Adrenal gland (tissue), 12 donors: Measurements from ENCODE around the gene FXYD2. TPM values are rescaled to one million over a fixed set of nuclear protein-coding genes. Genes with fewer than 3 reads are reported as not detected.

Experiments
- DNase-seq, 7 donors: peaks; one replicate each; pipeline ENCODE4 v3.0.0-alpha.2; 2019 to 2020
- H3K27ac ChIP-seq, 5 donors: fragments of 200-600 bp; sonication (generic) in 4 of 5; 1 replicate in 3 of 5; 2 replicates in 2 of 5; pipeline versions ENCODE4 v1.5.1 to v1.8.0; 2016 to 2020; ENCODE audit warnings: mild to moderate bottlenecking in 1 of 5
- H3K27me3 ChIP-seq: fragments of 200-600 bp; 2 replicates; pipeline ENCODE4 v1.8.0; 2021
- H3K36me3 ChIP-seq, 2 donors: fragments of 200-600 bp; replicated peaks in 1 of 2; 1 replicate in 1 of 2; 2 replicates in 1 of 2; pipeline versions ENCODE4 v1.5.1 to v1.8.0; 2018 to 2022
- H3K4me1 ChIP-seq, 2 donors: fragments of 200-600 bp; replicated peaks in 1 of 2; 1 replicate in 1 of 2; 2 replicates in 1 of 2; pipeline versions ENCODE4 v1.5.1 to v1.8.0; 2018 to 2021
- H3K4me3 ChIP-seq, 4 donors: fragments of 200-600 bp; sonication (generic) in 3 of 4; one replicate each; pipeline ENCODE4 v1.5.1; 2016 to 2018
- H3K9me3 ChIP-seq, 3 donors: fragments of 200-600 bp; sonication (generic) in 1 of 3; replicated peaks in 1 of 3; 1 replicate in 2 of 3; 2 replicates in 1 of 3; pipeline versions ENCODE4 v1.5.1 to v1.8.0; 2016 to 2021
- CTCF ChIP-seq, 6 experiments: fragments of 450-650 bp in 4 of 6; fragments of 200-600 bp in 2 of 6; sonication (generic) in 1 of 6; IDR thresholded peaks; 1 replicate in 5 of 6; 2 replicates in 1 of 6; pipeline versions ENCODE4 v1.5.1 to v1.8.0; 2016 to 2021; ENCODE audit warnings: antibody characterized with exemption in 6 of 6, mild to moderate bottlenecking in 2 of 6, moderate library complexity in 1 of 6
- POLR2A ChIP-seq, 2 donors: fragments of 450-650 bp; IDR thresholded peaks; one replicate each; pipeline ENCODE4 v1.6.1; 2017; ENCODE audit warnings: antibody characterized with exemption in 2 of 2, mild to moderate bottlenecking in 2 of 2, moderate library complexity in 1 of 2
- WGBS, 4 donors: extraction: QIAGEN DNeasy Blood & Tissue Kit in 2 of 4; methylation state at CpG; one replicate each; pipeline versions ENCODE4 v1.1.5 to v1.1.7; 2013 to 2017; 5-methylcytosine and 5-hydroxymethylcytosine counted together
- intact Hi-C, 2 donors: fragments of 100-400 bp; cut with DNase I; formaldehyde crosslinking; loops; one replicate each; pipeline versions ENCODE4 v1.14.1 to v1.15.0; 2022 to 2023
- polyA plus RNA-seq, 3 donors: library from polyadenylated mRNA; stranded (reverse); fragments of 200-250 nt in 2 of 3; fragments of 350-450 nt in 1 of 3; fragmentation: Illumina TruSeq in 1 of 3; extraction: RNeasy Lipid Tissue Mini Kit (QIAGEN cat#74804) in 1 of 3; gene quantifications; one replicate each; pipeline ENCODE4 v1.2.3, GENCODE V29; 2013 to 2014
- total RNA-seq, 9 donors: library from RNA; depleted of rRNA in 4 of 9; stranded (reverse); fragments of >200 nt in 4 of 9; fragments of 120-200 nt in 1 of 9; fragmentation: NEBNext Ultra II Directional in 1 of 9; extraction: Animal tissue kit (Norgen Biotek cat#: 25700) in 1 of 9; gene quantifications; one replicate each; pipeline versions ENCODE4 v1.1.0 to v1.2.4, GENCODE V29; 2013 to 2023
- donor health status: healthy with polysubstance abuse.
- donor health status: Bipolar disorder and iron deficiency.
- donor health status: DM: yes; HTN: yes; CAD: no.
- donor health status: DM: no; HTN: no; CAD: no.
- donor health status: DM: no; HTN: no; CAD: no.
- donor health status: DM: yes; HTN: yes; CAD: no.

FXYD2 gene
- total and polyA plus RNA-seq, 12 donors = 0.27 to 11.3 (median 2.7) TPM; not detected in 2

- H3K27me3 ChIP-seq = no peaks in the 10 kb centered on the region
- WGBS, 4 donors = 64 to 75% (median 70%) methylated on average over 23 to 33 of the region's 33 CpGs
- peak; percentile 14 to 64 (median 38) for DNase-seq
- peak overlapping the region in 2 of 5 donors; percentile 32 to 82 for H3K27ac ChIP-seq
- TF ChIP-seq CTCF (IDR thresholded peaks at IDR 0.05) (peak; percentile 31 to 64 (median 55)), POLR2A (IDR thresholded peaks at IDR 0.05) (no peak)
- intact Hi-C loops = loop anchor here in 1 of 2 donors (5.0 kb wide), 1 partner anchor 125 kb away; no protein-coding TSS in a partner anchor
- no peak overlapping the region for H3K4me3 ChIP-seq
- H3K9me3 ChIP-seq = no peaks in the 10 kb centered on the region
- no peaks in the 10 kb centered on the region for H3K36me3 ChIP-seq
- H3K4me1 ChIP-seq = peaks cover 10 to 35% of the 10 kb centered on the region in 2 donors
Observed at GRCh38 chr11:117822074-117823033, 2.2 kb downstream of the FXYD2 start.

GRCh38 chr11:117821431-117821830, 3.1 kb downstream of the FXYD2 start:
- DNase-seq = no peak
- Histone ChIP-seq H3K27me3 (no peaks in the 10 kb centered on the region), H3K27ac (no peak overlapping the region), H3K9me3 (no peaks in the 10 kb centered on the region), H3K4me1 (peaks cover 20 to 44% of the 10 kb centered on the region in 2 donors), H3K36me3 (no peaks in the 10 kb centered on the region), H3K4me3 (no peak overlapping the region)
- TF ChIP-seq CTCF (IDR thresholded peaks at IDR 0.05) (no peak), POLR2A (IDR thresholded peaks at IDR 0.05) (no peak)
- 79 to 89% (median 83%) methylated on average over 7 to 12 of the region's 12 CpGs for WGBS, 4 donors
- intact Hi-C loops = loop anchor here in 1 of 2 donors (5.0 kb wide), 1 partner anchor 126 kb away; no protein-coding TSS in a partner anchor

GRCh38 chr11:117820516-117820915, 4.0 kb downstream of the FXYD2 start:
- Histone ChIP-seq H3K4me3 (no peak overlapping the region), H3K27me3 (no peaks in the 10 kb centered on the region), H3K36me3 (no peaks in the 10 kb centered on the region), H3K4me1 (peaks cover 26 to 51% of the 10 kb centered on the region in 2 donors), H3K9me3 (no peaks in the 10 kb centered on the region), H3K27ac (no peak overlapping the region)
- WGBS, 4 donors = 89 to 96% (median 92%) methylated on average over 9 to 10 of the region's 10 CpGs
- DNase-seq = no peak
- no peak for TF ChIP-seq CTCF (IDR thresholded peaks at IDR 0.05)
- TF ChIP-seq POLR2A (IDR thresholded peaks at IDR 0.05) = no peak
- intact Hi-C loops = loop anchor here in 1 of 2 donors (5.0 kb wide), 1 partner anchor 127 kb away; no protein-coding TSS in a partner anchor

- intact Hi-C loops = loop anchor here in 1 of 2 donors (5.0 kb wide), 1 partner anchor 127 kb away; no protein-coding TSS in a partner anchor
- no peaks in the 10 kb centered on the region for H3K27me3 ChIP-seq
- H3K4me1 ChIP-seq = peaks cover 31 to 51% of the 10 kb centered on the region in 2 donors
- no peaks in the 10 kb centered on the region for H3K9me3 ChIP-seq
- TF ChIP-seq POLR2A (IDR thresholded peaks at IDR 0.05) = no peak
- no peak for TF ChIP-seq CTCF (IDR thresholded peaks at IDR 0.05)
- H3K4me3 ChIP-seq = no peak overlapping the region
- no peaks in the 10 kb centered on the region for H3K36me3 ChIP-seq
- DNase-seq = no peak
- WGBS, 4 donors = 89 to 94% (median 94%) methylated on average over 11 of the region's 11 CpGs
- H3K27ac ChIP-seq = no peak overlapping the region
Observed at GRCh38 chr11:117820071-117820470, 4.5 kb downstream of the FXYD2 start.
